Measurements from ENCODE around the gene PPP4R4.
"Not testable (repeated sequence)": the region's sequence is repeated elsewhere in the genome, so short reads cannot be mapped to it uniquely, and the experiment has no call there.

PPP4R4 gene

GRCh38 chr14:94213741-94214140, 39.6 kb downstream of the PPP4R4 start:
- no peaks in the 10 kb centered on the region for H3K4me1 ChIP-seq (ENCODE audit: control insufficient read depth, insufficient read depth, low read length)
- no peak overlapping the region for H3K27ac ChIP-seq (ENCODE audit: low read depth, low read length)

GRCh38 chr14:94217116-94217515, 43.0 kb downstream of the PPP4R4 start:
- Histone ChIP-seq H3K36me3 (ENCODE audit: control insufficient read depth, insufficient read depth, low read length) (no peaks in the 10 kb centered on the region), H3K9ac (ENCODE audit: low read length) (no peak overlapping the region), H3K27ac (ENCODE audit: low read depth, low read length) (no peak overlapping the region), H3K4me1 (ENCODE audit: control insufficient read depth, insufficient read depth, low read length) (no peaks in the 10 kb centered on the region), H3K4me3 (ENCODE audit: low read length) (no peak overlapping the region), H3K27me3 (ENCODE audit: control insufficient read depth, insufficient read depth, low read length) (no peaks in the 10 kb centered on the region)

More at GRCh38 chr14:94213741-94214140, 39.6 kb downstream of the PPP4R4 start:
- no peaks in the 10 kb centered on the region for H3K27me3 ChIP-seq (ENCODE audit: control insufficient read depth, insufficient read depth, low read length)
- H3K9ac ChIP-seq (ENCODE audit: low read length) = no peak overlapping the region
- no peak overlapping the region for H3K4me3 ChIP-seq (ENCODE audit: low read length)
- H3K36me3 ChIP-seq (ENCODE audit: control insufficient read depth, insufficient read depth, low read length) = no peaks in the 10 kb centered on the region

- not testable (repeated sequence) for H3K27me3 ChIP-seq (ENCODE audit: control insufficient read depth, insufficient read depth, low read length); H3K36me3 ChIP-seq (ENCODE audit: control insufficient read depth, insufficient read depth, low read length); H3K27ac ChIP-seq (ENCODE audit: low read depth, low read length); H3K4me3 ChIP-seq (ENCODE audit: low read length); H3K4me1 ChIP-seq (ENCODE audit: control insufficient read depth, insufficient read depth, low read length); H3K9ac ChIP-seq (ENCODE audit: low read length)
Measured at GRCh38 chr14:94218198-94218886, 44.2 kb downstream of the PPP4R4 start.

- Histone ChIP-seq H3K4me1 (ENCODE audit: control insufficient read depth, insufficient read depth, low read length) (no peaks in the 10 kb centered on the region), H3K4me3 (ENCODE audit: low read length) (no peak overlapping the region), H3K27ac (ENCODE audit: low read depth, low read length) (no peak overlapping the region), H3K9ac (ENCODE audit: low read length) (no peak overlapping the region), H3K27me3 (ENCODE audit: control insufficient read depth, insufficient read depth, low read length) (no peaks in the 10 kb centered on the region), H3K36me3 (ENCODE audit: control insufficient read depth, insufficient read depth, low read length) (no peaks in the 10 kb centered on the region)
Measured at GRCh38 chr14:94224040-94224439, 49.9 kb downstream of the PPP4R4 start.

GRCh38 chr14:94225460-94226378, 51.6 kb downstream of the PPP4R4 start:
- Histone ChIP-seq H3K9ac (ENCODE audit: low read length) (no peak overlapping the region), H3K27me3 (ENCODE audit: control insufficient read depth, insufficient read depth, low read length) (no peaks in the 10 kb centered on the region), H3K4me1 (ENCODE audit: control insufficient read depth, insufficient read depth, low read length) (no peaks in the 10 kb centered on the region), H3K36me3 (ENCODE audit: control insufficient read depth, insufficient read depth, low read length) (no peaks in the 10 kb centered on the region), H3K4me3 (ENCODE audit: low read length) (no peak overlapping the region), H3K27ac (ENCODE audit: low read depth, low read length) (no peak overlapping the region)

- Histone ChIP-seq H3K36me3 (ENCODE audit: control insufficient read depth, insufficient read depth, low read length) (no peaks in the 10 kb centered on the region), H3K4me3 (ENCODE audit: low read length) (no peak overlapping the region), H3K9ac (ENCODE audit: low read length) (no peak overlapping the region), H3K27ac (ENCODE audit: low read depth, low read length) (no peak overlapping the region), H3K4me1 (ENCODE audit: control insufficient read depth, insufficient read depth, low read length) (no peaks in the 10 kb centered on the region), H3K27me3 (ENCODE audit: control insufficient read depth, insufficient read depth, low read length) (no peaks in the 10 kb centered on the region)
Measured at GRCh38 chr14:94227029-94227428, 52.9 kb downstream of the PPP4R4 start.

GRCh38 chr14:94237046-94237445, 62.9 kb downstream of the PPP4R4 start:
- Histone ChIP-seq H3K36me3 (ENCODE audit: control insufficient read depth, insufficient read depth, low read length) (no peaks in the 10 kb centered on the region), H3K27ac (ENCODE audit: low read depth, low read length) (no peak overlapping the region), H3K27me3 (ENCODE audit: control insufficient read depth, insufficient read depth, low read length) (no peaks in the 10 kb centered on the region), H3K9ac (ENCODE audit: low read length) (no peak overlapping the region), H3K4me3 (ENCODE audit: low read length) (no peak overlapping the region), H3K4me1 (ENCODE audit: control insufficient read depth, insufficient read depth, low read length) (no peaks in the 10 kb centered on the region)

GRCh38 chr14:94237983-94238382, 63.9 kb downstream of the PPP4R4 start:
- H3K9ac ChIP-seq (ENCODE audit: low read length) = no peak overlapping the region

GRCh38 chr14:94239406-94239805, 65.3 kb downstream of the PPP4R4 start:
- Histone ChIP-seq H3K4me1 (ENCODE audit: control insufficient read depth, insufficient read depth, low read length) (no peaks in the 10 kb centered on the region), H3K27ac (ENCODE audit: low read depth, low read length) (no peak overlapping the region), H3K4me3 (ENCODE audit: low read length) (no peak overlapping the region), H3K9ac (ENCODE audit: low read length) (no peak overlapping the region), H3K36me3 (ENCODE audit: control insufficient read depth, insufficient read depth, low read length) (no peaks in the 10 kb centered on the region), H3K27me3 (ENCODE audit: control insufficient read depth, insufficient read depth, low read length) (no peaks in the 10 kb centered on the region)

More at GRCh38 chr14:94237983-94238382, 63.9 kb downstream of the PPP4R4 start:
- no peaks in the 10 kb centered on the region for H3K4me1 ChIP-seq (ENCODE audit: control insufficient read depth, insufficient read depth, low read length)
- H3K27ac ChIP-seq (ENCODE audit: low read depth, low read length) = no peak overlapping the region
- H3K4me3 ChIP-seq (ENCODE audit: low read length) = no peak overlapping the region
- H3K36me3 ChIP-seq (ENCODE audit: control insufficient read depth, insufficient read depth, low read length) = no peaks in the 10 kb centered on the region
- H3K27me3 ChIP-seq (ENCODE audit: control insufficient read depth, insufficient read depth, low read length) = no peaks in the 10 kb centered on the region

- no peaks in the 10 kb centered on the region for H3K27me3 ChIP-seq (ENCODE audit: control insufficient read depth, insufficient read depth, low read length)
- H3K4me1 ChIP-seq (ENCODE audit: control insufficient read depth, insufficient read depth, low read length) = no peaks in the 10 kb centered on the region
- no peak overlapping the region for H3K27ac ChIP-seq (ENCODE audit: low read depth, low read length)
- no peak overlapping the region for H3K9ac ChIP-seq (ENCODE audit: low read length)
- no peak overlapping the region for H3K4me3 ChIP-seq (ENCODE audit: low read length)
- no peaks in the 10 kb centered on the region for H3K36me3 ChIP-seq (ENCODE audit: control insufficient read depth, insufficient read depth, low read length)
Measured at GRCh38 chr14:94244182-94244581, 70.1 kb downstream of the PPP4R4 start.

GRCh38 chr14:94264195-94264594, 90.1 kb downstream of the PPP4R4 start:
- H3K4me1 ChIP-seq (ENCODE audit: control insufficient read depth, insufficient read depth, low read length); H3K36me3 ChIP-seq (ENCODE audit: control insufficient read depth, insufficient read depth, low read length); H3K9ac ChIP-seq (ENCODE audit: low read length); H3K27me3 ChIP-seq (ENCODE audit: control insufficient read depth, insufficient read depth, low read length); H3K4me3 ChIP-seq (ENCODE audit: low read length); H3K27ac ChIP-seq (ENCODE audit: low read depth, low read length): not testable (repeated sequence)

- H3K36me3 ChIP-seq (ENCODE audit: control insufficient read depth, insufficient read depth, low read length) = no peaks in the 10 kb centered on the region
- H3K4me1 ChIP-seq (ENCODE audit: control insufficient read depth, insufficient read depth, low read length) = no peaks in the 10 kb centered on the region
- no peak overlapping the region for H3K9ac ChIP-seq (ENCODE audit: low read length)
- H3K27ac ChIP-seq (ENCODE audit: low read depth, low read length) = no peak overlapping the region
- H3K27me3 ChIP-seq (ENCODE audit: control insufficient read depth, insufficient read depth, low read length) = no peaks in the 10 kb centered on the region
- no peak overlapping the region for H3K4me3 ChIP-seq (ENCODE audit: low read length)
Measured at GRCh38 chr14:94267352-94267751, 93.2 kb downstream of the PPP4R4 start.
